Ishikawa (cell line): ENCODE results near the gene SSTR4.

Experiments used
- CEBPB ChIP-seq: IDR thresholded peaks from 2 replicates; pipeline ENCODE4 v1.6.1; 2012
- CREB1 ChIP-seq: IDR thresholded peaks from 2 replicates; pipeline ENCODE4 v1.6.1; 2012; ENCODE audit warnings: low read depth
- EGR1 ChIP-seq: IDR thresholded peaks from 2 replicates; pipeline ENCODE4 v1.6.1; 2012
- EP300 ChIP-seq: IDR thresholded peaks from 2 replicates; pipeline ENCODE4 v1.6.1; 2012; ENCODE audit warnings: borderline replicate concordance
- FOXM1 ChIP-seq: IDR thresholded peaks from 2 replicates; pipeline ENCODE4 v1.6.1; 2012; ENCODE audit warnings: low read depth, borderline replicate concordance
- NFIC ChIP-seq: IDR thresholded peaks from 2 replicates; pipeline ENCODE4 v1.6.1; 2012
- RAD21 ChIP-seq: IDR thresholded peaks from 2 replicates; pipeline ENCODE4 v1.6.1; 2012; ENCODE audit warnings: low read depth
- TAF1 ChIP-seq: IDR thresholded peaks from 2 replicates; pipeline ENCODE4 v1.6.1; 2012; ENCODE audit warnings: low read depth, mild to moderate bottlenecking
- TCF12 ChIP-seq: IDR thresholded peaks from 2 replicates; pipeline ENCODE4 v1.6.1; 2012; ENCODE audit warnings: low read depth
- TEAD4 ChIP-seq: IDR thresholded peaks from 2 replicates; pipeline ENCODE4 v1.6.1; 2012
- USF1 ChIP-seq: IDR thresholded peaks from 2 replicates; pipeline ENCODE4 v1.6.1; 2012
- YY1 ChIP-seq: IDR thresholded peaks from 2 replicates; pipeline ENCODE4 v1.6.1; 2012; ENCODE audit warnings: low read depth
- ZBTB7A ChIP-seq: IDR thresholded peaks from 2 replicates; pipeline ENCODE4 v1.6.1; 2012; ENCODE audit warnings: low read depth
- TF ChIP-seq, protein P1 (sequence below): IDR thresholded peaks from 2 replicates; pipeline ENCODE4 v1.6.1; 2012; ENCODE audit warnings: low read depth, mild to moderate bottlenecking
- TF ChIP-seq, protein P2 (sequence below): IDR thresholded peaks from 2 replicates; pipeline ENCODE4 v1.6.1; 2012

SSTR4 gene

DNA sequence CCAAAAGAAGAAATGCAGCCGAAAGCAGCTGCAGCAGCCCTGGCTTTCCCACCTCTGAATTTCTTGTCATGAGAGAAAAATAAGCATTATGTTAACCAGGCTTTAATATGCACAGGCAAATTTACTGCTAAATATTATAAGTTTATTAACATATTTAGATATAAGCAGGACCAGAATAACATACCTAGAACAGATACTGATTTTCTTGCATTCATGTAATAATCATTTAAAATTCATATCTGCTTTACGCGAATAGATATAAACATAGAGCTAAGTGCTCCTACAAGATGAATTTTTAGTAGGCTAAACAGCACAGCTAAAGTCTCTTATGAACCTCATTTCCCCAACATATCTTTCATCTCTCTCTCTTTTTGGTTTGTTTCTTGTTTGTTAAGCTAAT is 36.3 kb downstream of the SSTR4 start:
- TF ChIP-seq, protein P1, sequence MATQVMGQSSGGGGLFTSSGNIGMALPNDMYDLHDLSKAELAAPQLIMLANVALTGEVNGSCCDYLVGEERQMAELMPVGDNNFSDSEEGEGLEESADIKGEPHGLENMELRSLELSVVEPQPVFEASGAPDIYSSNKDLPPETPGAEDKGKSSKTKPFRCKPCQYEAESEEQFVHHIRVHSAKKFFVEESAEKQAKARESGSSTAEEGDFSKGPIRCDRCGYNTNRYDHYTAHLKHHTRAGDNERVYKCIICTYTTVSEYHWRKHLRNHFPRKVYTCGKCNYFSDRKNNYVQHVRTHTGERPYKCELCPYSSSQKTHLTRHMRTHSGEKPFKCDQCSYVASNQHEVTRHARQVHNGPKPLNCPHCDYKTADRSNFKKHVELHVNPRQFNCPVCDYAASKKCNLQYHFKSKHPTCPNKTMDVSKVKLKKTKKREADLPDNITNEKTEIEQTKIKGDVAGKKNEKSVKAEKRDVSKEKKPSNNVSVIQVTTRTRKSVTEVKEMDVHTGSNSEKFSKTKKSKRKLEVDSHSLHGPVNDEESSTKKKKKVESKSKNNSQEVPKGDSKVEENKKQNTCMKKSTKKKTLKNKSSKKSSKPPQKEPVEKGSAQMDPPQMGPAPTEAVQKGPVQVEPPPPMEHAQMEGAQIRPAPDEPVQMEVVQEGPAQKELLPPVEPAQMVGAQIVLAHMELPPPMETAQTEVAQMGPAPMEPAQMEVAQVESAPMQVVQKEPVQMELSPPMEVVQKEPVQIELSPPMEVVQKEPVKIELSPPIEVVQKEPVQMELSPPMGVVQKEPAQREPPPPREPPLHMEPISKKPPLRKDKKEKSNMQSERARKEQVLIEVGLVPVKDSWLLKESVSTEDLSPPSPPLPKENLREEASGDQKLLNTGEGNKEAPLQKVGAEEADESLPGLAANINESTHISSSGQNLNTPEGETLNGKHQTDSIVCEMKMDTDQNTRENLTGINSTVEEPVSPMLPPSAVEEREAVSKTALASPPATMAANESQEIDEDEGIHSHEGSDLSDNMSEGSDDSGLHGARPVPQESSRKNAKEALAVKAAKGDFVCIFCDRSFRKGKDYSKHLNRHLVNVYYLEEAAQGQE = no peak
- TF ChIP-seq YY1 (no peak), TCF12 (no peak), TAF1 (no peak), ZBTB7A (no peak), CEBPB (no peak)

GRCh38 chr20:23071996-23072395 is 36.9 kb downstream of the SSTR4 start:
- TF ChIP-seq FOXM1 (no peak), ZBTB7A (no peak), EGR1 (no peak), CEBPB (no peak), RAD21 (no peak), YY1 (no peak), TCF12 (no peak), TAF1 (no peak), EP300 (no peak), CREB1 (no peak), NFIC (no peak), USF1 (no peak), TEAD4 (no peak)
- TF ChIP-seq, protein P1 = no peak
- TF ChIP-seq, protein P2, sequence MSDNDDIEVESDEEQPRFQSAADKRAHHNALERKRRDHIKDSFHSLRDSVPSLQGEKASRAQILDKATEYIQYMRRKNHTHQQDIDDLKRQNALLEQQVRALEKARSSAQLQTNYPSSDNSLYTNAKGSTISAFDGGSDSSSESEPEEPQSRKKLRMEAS = no peak

DNA sequence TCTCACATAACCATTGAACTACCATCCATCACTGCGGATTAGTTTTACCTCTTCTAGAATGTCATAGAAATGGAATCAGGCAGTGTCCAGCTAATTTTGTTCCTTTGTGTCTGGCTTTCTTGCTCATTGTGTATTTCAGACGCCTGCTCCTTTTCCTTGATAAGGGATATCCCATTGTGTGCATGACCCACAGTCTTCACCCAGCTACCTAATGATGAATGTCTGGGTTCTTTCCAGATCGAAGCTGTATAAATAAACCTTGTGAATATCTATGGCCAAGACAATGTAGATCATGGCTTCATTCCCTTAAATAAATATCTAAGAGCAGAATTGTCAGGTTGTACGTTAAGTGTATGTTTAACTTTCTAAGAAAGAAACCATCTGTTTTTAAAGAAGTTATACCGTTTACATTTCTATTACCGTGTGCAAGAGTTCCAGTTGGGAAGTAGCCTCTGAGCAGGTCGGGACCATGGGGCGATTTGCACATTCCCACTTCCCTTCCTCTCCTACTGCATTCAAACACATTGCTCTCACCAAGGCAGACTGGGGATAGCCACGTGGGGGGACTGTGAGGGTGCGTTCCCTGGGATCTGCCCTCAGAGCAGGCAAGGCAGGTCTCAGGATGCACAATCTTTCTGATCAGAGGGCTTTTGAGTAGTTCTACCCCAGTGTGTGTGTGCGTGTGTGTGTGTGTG is 37.9 kb downstream of the SSTR4 start:
- TF ChIP-seq USF1 (no peak), TCF12 (no peak), NFIC (no peak), CEBPB (no peak), EP300 (no peak), YY1 (no peak), TAF1 (no peak), TEAD4 (no peak), FOXM1 (no peak), EGR1 (no peak), RAD21 (no peak), CREB1 (no peak), ZBTB7A (no peak)
- TF ChIP-seq, protein P2 = no peak
- TF ChIP-seq, protein P1 = no peak

DNA sequence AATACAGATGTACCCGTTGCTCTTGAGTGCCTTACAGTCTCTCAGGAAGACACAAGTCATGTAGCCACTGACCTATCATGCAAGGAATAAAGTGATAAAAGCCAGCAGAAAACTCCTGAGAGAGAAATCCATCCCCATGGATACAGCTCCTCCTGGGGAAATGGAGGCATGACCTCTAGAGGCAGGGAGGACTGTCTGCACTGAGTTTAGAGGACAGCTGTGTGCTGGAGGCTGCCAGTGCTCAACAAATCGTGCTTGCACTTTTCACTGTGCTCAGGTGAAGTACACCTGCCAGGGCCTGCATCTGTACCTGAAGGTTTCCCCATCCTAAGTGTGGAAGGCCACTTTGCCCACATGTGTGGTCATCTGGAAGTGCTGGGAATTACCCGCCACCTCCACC is 38.9 kb downstream of the SSTR4 start:
- TF ChIP-seq TEAD4 (no peak), YY1 (no peak), NFIC (no peak), EP300 (no peak), TCF12 (no peak), CEBPB (no peak), ZBTB7A (no peak), CREB1 (no peak), RAD21 (no peak), FOXM1 (no peak), TAF1 (no peak)
- TF ChIP-seq, protein P2 = no peak
- TF ChIP-seq, protein P1 = no peak
